ENCODE measurements around the gene SYNDIG1L. TPM values are rescaled to one million over a fixed set of nuclear protein-coding genes. Genes with fewer than 3 reads are reported as not detected.

Gene SYNDIG1L
- total RNA-seq, 4 donors from 2014 or later: 0.34 to 0.88 (median 0.49) TPM; not detected in 1

DNA sequence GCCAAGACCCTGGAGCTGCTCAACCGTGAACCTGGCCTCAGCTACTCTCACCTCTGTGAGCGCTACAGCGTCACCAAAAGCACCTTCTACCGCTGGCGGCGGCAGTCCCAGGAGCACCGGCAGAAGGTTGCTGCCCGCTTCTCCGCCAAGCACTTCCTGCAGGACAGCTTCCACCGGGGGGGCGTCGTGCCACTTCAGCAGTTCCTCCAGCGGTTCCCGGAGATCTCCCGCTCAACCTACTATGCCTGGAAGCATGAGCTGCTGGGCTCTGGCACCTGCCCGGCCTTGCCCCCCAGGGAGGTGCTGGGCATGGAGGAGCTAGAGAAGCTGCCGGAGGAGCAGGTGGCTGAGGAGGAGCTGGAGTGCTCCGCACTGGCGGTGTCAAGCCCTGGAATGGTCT, 68.4 kb downstream of the SYNDIG1L start:
- TF ChIP-seq, protein P1, sequence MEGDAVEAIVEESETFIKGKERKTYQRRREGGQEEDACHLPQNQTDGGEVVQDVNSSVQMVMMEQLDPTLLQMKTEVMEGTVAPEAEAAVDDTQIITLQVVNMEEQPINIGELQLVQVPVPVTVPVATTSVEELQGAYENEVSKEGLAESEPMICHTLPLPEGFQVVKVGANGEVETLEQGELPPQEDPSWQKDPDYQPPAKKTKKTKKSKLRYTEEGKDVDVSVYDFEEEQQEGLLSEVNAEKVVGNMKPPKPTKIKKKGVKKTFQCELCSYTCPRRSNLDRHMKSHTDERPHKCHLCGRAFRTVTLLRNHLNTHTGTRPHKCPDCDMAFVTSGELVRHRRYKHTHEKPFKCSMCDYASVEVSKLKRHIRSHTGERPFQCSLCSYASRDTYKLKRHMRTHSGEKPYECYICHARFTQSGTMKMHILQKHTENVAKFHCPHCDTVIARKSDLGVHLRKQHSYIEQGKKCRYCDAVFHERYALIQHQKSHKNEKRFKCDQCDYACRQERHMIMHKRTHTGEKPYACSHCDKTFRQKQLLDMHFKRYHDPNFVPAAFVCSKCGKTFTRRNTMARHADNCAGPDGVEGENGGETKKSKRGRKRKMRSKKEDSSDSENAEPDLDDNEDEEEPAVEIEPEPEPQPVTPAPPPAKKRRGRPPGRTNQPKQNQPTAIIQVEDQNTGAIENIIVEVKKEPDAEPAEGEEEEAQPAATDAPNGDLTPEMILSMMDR (IDR thresholded peaks at IDR 0.05; ENCODE audit: low read depth): no peak

DNA sequence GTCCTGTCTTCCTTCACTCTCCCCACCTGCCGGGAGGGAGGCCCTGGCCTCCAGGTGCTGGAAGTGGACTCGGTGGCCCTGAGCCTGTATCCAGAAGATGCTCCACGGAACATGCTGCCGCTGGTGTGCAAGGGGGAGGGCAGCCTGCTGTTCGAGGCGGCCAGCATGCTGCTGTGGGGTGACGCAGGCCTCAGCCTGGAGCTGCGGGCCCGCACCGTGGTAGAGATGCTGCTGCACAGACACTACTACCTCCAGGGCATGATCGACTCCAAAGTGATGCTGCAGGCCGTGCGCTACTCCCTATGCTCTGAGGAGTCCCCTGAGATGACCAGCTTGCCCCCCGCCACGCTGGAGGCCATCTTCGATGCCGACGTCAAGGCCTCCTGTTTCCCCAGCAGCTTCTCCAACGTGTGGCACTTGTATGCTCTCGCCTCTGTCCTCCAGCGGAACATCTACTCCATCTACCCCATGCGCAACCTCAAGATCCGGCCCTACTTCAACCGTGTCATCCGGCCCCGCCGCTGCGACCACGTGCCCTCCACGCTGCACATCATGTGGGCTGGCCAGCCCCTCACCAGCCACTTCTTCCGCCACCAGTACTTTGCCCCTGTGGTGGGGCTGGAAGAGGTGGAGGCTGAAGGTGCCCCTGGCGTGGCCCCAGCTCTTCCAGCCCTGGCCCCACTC, 69.0 kb downstream of the SYNDIG1L start:
- TF ChIP-seq, protein P1 (IDR thresholded peaks at IDR 0.05; ENCODE audit: low read depth): no peak

Other genes starting within 250 kb of the SYNDIG1L start
- gene VSX2, start 186.8 kb downstream of the SYNDIG1L start, total RNA-seq: not detected
- gene ABCD4, start 123.3 kb downstream of the SYNDIG1L start, total RNA-seq: 10 to 100 TPM; 28.9 to 49.8 (median 43.2) TPM
- gene VRTN, start 77.7 kb downstream of the SYNDIG1L start, total RNA-seq: not detected
- 1,000 to 10,000 TPM in 1 of 4 donors, 100 to 1,000 TPM in 3; 207 to 1,333 (median 451) TPM for gene NPC2, start 67.1 kb upstream of the SYNDIG1L start, total RNA-seq
- gene ISCA2, start 67.6 kb upstream of the SYNDIG1L start, total RNA-seq: 10 to 100 TPM; 10.3 to 19.4 (median 10.8) TPM
- 100 to 1,000 TPM in 1 of 4 donors, 10 to 100 TPM in 3; 39.6 to 109 (median 64.3) TPM for gene LTBP2, start 186.0 kb upstream of the SYNDIG1L start, total RNA-seq